GM19324 (cell line): ENCODE data around the gene TNFRSF13B.
"Not testable (repeated sequence)": the region's sequence is repeated elsewhere in the genome, so short reads cannot be mapped to it uniquely, and the experiment has no call there.

Experiments used
- ATAC-seq: cut with Tn5 transposase; IDR thresholded peaks from one replicate; pipeline ENCODE4 v1.9.1; 2021; ENCODE audit warnings: mild to moderate bottlenecking, moderate library complexity; ENCODE audit not compliant: unreplicated experiment, low FRiP score

TNFRSF13B gene

DNA sequence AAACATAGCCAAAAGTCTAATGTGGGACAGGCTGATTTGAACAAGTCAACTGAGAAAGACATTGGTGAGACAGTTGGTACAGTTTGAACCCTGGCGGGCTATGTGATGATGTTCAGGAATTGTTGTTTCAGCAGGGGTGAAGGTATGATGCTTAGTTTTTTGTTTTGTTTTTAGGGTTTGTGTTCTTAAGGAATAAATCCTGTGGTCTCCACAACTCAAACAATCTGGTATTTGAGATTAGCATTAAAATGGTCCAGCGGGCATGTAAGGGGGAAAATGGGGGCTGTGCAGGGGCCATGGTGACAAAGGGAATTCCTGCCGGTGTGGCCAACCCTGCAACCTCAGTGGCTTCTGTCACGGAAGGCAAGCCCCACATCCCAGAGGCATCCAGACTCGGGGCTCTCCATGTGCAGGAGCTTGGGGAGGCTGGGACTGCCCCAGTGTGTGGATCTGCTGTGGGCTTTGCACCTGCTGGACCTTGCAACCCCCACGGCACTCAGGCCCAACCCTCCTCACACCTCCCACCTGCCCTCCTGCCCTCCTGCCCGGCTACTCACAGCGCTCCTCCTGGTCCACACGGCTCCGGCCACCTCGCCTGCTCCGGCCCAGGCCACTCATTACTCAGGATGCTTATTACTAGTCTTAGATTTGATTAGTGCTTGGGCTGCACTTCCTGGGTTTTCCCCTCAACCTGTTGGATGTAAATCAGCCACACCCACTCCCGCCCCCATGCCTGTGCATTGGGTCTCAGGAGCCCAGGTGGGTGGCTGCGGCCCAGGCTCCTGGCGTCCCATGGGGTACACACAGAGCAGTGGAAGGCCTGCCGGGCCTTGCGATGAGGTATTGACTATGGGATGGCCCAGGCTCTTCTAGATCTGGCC, at the start of gene TNFRSF13B:
Gene TNFRSF13B, minus strand, starts transcription at position 661 of the 881 bp plus-strand sequence. Its CDS starts 43 bp downstream, at position 618.
- ATAC-seq: no peak

DNA sequence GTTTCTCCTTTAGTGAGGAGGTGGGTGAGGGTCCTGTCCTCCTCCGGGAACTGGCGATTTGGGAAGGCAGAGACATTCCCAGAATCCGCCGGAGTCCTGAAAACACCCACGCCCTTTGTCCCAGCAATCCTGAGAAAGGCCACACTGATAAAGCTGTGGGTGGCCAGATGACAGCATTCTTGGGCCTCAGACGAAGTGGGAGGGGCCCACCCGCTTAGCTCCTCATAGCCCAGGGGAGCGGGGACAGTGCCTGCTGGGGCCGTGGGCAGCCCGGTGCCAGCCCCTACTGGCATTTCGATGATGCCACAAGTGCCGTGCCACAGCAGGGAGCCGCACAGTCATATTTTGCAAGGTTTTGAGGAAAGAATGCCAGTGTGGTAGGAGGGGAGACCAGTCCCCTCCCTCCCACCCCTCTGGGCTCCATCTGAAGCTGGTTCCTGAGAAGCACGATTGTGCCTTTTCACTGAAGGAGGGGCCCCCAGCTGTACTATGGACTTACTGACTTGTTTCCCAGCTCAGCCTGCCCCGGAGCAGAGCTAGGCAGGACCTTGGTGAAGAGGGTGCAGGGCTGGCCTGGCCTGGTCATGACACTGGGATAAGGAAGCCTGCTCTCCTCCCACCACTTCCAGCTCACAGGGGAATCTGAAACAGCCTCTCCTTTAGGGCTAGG, 49.4 kb upstream of the TNFRSF13B start:
- no peak for ATAC-seq

DNA sequence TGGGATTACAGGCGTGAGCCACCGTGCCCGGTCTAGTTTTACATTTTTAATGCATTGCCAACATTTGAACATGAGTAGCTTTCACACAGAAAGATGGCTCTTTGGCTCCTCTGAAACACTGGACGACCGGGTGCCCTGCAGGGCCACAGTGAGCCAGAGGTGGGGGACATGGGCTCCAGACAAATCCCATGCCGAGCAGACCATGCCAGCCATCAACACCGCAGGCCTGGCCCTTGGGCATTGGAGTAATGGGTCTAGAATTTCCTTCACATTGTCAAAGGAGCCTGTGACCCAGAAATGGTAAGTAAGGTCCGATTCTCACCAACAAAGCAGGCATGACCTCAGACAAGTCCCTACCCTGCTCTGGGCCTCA, 48.9 kb upstream of the TNFRSF13B start:
- ATAC-seq: no peak

DNA sequence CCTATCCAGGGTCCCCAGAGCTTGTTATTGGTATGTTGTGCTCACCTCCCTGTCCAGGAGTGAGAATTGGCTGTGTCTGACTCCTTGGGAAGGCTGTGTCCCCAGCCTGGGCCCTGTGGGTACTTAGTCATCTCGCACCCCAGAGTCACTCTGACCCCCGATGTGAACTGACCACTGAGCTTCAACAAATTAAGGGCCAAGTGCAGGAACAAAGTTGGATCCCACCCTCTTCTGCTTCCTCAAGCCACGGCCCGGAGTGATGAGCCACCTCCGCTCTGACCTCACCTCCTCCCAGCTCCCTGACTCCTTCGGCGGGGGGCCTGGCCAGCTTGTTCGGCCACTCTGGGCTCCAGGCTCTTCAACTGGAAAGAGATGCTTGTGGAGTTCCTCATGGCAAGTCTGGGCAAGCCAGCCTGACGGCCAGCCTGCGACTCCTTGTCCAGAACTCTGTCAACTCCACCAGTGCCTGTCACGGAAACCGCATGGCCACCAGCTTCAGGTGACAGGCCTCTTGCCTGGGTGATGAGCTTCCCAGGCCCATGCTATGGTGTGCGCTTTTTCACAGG, 48.1 kb upstream of the TNFRSF13B start:
- ATAC-seq: no peak

DNA sequence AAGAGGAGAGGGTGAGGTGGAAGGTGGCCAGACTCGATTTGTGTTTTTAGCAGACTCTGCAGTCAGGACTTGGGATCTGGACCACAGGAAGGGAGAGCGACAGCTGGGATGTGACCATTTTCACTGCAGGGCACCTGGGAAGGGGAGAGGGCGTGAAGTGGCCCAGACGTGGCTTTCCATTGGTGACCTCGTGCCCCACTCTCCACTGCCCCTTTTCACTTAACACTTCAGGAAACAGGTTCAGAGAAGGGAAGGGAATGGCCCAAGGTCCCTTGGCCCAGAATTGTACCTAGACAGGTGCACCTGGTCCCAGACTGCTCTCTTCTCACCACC, 47.5 kb upstream of the TNFRSF13B start:
- ATAC-seq: no peak

DNA sequence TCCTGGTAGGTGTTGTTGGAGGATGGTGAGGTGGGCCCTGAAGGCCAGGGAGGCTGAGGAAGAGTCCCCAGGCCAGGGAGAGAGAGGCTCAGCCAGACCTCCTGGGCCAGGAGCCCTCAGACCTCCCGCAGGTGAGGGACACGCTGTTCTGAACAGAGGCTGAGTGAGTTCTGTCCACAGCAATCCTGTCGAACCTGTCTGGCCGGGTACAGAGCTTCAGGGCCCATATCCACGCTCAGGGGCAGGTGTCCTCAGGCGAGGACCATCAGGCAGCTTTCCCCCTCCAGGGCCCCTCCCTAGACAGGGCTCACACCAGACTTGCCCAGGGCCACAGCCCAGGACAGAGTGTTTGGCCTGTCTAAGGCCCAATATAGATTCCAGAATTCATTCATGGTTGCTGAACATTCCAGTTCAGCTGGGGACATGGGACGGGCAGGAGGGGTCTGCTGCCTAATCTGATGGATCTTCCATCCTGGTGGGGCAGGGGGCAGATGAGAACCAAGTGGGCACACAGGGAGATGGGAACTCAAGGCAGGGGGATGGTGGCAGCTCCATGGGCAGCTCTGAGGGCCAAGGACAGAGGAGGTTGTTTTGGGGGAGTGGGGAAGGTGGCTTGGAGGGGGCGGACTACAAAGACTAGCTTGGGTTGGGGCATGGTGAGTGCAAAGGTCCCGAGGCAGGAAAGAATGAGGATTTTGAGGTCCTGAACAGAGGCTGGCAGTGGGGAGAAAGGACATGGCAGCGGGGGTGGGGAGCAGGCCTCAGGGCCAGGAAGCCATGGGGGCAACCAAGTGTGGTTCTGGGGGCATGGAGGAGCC, 46.9 kb upstream of the TNFRSF13B start:
- no peak for ATAC-seq

DNA sequence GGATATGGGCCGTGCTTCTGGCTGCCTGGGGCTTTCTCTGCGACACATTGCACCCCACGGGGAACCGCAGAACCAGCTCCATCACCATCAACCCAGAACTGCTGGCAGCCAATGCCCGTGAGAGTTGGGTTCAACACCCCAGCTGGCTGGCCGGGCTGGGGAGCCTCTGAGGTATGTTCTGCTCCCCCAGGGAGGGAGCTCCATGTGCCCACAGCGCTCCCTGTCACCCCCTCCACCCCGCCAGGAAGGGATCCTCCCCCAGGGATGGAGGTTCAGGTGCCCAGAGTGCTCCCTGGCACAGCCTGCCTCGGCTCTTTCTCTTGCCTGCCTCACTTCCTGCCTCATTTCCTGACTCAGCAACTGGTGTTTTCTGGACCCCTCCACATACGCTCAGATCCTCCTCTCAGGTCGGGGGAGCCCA, 46.1 kb upstream of the TNFRSF13B start:
- no peak for ATAC-seq

DNA sequence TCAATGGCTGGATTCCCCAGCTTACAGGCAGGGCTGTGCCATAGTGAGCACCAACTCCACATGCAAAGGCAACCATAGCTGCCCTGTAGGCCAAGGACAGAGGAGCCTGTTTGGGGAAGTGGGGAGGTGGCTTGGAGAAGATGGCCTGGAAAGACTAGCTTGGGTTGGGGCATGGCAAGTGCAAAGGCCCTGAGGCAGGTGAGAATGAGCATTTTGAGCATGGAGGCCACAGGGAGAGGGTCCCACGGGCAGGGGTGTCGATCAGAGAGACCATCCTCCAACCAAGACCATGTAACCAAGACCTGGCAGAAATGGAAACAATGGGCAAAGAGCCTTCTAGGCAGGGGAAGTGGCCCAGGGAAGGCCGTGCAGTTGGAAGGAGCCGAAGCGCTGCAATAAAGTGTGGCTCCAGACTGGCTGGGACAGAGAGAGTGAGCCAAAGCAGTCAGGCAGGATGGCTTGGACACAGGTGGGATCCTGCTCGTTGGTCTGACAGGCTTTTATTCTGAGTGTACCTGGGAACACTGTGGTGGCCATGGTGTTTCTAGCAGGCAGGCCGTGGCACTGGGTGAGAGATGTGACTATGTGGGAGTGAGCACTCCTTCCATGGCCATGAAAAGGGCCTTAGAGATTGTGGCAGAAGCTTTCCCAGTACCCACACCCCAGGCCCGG, 45.6 kb upstream of the TNFRSF13B start:
- no peak for ATAC-seq

DNA sequence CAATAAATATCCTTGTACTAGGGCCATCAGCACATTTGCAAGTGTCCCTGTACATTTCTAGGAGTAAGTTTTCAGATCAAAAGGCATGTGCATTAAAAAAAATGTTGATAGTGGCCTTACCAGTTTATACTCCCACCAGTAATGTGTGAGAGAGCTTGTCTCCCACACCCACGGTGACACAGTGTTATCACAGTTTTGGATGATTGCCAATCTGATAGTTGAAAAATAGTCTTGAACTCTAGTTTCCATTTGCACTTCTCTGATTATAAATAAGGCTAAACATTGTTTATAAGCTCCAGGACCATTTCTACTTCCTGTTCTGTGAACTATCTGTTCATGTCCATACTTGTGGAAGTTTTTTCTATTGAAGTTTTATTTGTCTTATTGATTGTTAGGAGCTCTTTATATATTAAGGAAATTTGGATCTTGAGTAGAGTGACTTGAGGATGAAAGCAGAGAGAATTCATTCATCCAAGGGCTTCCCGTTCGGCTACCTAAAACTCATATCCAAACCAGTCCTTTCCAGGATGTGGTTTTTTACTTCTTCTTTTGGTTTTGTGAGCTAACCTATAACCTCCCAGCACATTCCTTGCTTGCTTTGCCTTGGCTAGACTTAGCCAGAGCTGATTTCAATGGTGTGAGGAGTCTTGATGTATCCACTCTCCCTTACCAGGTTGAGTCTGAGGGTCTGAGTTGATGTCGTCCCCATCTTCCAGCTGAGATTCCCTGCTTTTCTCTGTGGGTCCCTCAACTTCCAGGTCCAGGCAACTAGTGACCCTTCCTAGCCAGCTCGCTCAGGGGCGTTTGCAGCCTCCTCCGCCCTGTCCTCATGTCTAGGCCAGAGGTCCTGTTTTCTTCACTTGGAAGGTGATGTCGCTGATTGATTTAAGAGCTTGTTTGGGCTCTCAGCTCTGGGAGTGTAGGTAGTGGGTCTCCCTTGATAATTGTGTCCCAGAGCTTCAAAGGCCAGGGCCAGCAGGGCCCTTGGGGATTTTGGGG, 44.6 kb upstream of the TNFRSF13B start:
- not testable (repeated sequence) for ATAC-seq

DNA sequence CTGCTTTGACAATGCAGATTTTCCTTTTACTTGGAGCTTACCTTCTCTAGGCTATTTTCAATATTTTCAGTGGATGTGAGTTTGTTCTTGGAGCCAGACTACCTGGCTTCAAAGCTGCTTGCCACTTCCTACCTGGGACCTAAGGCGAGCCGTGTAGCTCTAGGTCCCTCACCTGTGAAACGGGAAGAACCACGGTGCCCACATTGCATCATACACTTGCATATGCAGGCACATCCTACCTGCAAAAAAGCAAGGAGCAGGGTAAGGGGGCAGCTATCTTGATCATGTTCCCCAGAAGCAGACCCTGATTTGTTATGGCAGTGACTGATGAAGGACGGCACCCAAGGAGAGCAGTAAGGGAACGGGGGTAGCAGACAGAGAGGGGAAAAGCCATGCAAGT, 43.3 kb upstream of the TNFRSF13B start:
- ATAC-seq: no peak

DNA sequence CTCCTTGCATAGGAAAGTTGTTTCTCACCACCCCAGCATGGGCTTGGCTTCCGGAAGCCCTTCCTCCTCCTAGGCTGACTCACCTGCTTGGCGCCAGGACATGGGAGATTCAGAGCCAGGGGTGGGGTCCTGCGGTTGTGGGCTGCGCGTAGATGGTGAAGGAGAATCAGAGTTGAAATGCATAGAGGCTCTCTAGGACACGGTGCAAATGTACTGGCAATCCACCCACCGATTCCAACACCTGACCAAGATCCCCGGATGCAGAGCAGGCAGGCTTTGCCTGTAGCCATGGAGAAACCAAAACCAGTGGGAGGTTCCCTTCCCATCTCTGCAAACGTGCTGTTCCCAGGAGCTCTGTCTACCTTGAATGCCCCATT, 42.8 kb upstream of the TNFRSF13B start:
- not testable (repeated sequence) for ATAC-seq

DNA sequence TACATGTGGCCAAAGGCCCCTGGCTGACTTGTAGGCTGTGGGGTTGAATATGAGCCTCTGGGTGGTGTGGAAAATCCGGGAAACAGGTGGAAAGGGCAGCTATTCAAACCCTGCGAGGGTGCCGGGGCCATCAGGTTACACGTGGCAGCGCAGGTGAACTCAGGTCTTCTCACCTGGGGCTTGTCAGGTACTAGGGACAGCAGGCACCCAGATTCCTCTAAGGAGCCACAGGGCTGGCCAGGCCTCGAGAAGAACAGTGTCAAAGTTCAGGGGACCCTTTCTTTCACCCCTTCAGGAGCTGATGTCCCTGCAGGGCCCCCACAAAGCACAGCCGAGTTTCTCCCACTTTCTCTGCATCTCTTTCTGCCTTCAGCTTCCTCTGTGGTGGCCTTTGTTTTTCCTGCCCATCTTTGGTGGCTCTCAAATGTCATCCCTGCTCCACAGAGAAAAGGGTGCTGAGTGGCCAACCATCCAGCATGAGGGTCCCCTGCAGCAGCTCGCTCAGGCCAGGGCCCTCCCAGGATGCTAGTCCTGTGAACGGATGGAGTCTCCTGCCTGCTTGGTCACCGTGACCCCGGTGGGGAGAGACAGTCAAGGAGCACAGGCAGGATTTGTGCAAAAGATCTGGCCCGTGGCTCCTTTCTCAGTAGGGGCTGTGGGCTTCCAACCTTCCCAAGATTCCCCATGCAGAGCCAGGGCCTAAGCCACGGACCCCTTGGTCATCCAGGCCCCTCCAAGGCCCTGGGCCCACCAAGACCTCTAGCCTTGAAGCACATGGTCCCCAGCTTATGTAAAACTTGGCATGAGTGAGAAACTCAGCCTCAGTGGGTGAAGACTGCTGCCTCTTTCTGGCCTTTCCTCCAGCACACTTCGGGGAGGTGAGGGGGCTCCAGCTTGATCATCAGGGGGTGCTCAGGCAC, 42.2 kb upstream of the TNFRSF13B start:
- not testable (repeated sequence) for ATAC-seq

DNA sequence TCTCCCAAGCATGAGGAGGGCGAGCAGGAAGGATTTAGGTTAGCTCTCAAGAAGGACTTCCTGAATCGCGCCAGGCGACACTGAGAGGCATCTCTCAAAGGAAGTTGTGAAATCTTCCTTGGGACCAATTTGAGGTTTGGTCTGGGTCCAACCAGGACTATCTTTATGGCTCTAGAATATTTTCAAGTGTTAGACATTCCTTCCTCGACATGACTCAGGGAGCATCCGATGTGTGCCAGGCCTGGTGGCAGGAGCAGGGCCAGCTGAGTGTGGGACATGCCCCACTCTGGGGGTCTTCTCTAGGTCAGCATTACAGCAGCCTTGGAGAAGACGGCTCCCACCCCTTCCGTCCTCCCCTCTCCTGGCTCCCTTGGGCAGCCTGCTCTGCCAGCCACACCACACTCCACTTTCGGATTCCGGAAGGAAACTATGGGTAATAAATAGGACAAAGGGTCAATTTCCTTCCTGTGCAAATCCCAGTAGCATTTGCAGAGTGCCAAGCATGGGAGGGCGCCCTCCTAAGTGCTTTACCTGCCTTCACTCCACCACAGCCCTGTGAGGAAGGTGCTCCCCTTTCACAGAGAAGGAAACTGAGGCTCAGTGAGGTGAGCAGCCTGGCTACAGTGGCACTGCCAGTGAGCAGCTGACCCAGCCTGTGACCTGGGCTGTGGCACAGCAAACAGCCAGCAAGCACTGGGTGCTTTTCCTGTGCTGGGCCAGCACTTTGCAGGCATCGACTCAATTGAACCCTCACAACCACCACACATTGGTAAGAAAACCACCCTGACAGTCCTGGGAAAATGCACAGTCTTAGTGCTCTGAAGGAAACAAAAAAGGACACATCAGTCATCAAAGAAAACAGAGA, 39.4 kb upstream of the TNFRSF13B start:
- ATAC-seq: not testable (repeated sequence)

DNA sequence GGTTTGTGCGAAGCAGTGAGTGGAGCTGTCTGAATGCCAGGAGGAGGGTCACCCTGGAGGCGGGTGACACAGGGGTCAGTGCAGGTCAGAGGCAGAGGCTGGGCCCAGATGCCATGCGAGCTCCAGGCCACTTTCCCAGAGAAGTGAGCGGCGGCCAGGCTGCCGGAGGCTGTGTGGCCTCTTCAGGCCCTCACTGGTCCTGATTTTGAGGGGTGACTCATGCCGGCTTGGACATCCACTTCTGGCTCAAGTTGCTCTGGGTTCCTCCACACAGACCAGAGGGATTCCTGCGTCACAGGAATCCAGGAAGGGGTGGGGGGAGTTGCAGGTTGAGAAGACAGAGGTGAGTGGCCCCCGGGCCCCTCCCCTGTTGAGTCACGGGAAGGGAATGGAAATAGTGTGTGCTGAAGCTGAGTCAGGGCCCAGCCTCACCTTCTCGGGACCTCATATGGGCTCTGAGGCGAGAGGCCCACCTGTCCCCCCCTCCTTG, 38.7 kb upstream of the TNFRSF13B start:
- ATAC-seq: not testable (repeated sequence)

DNA sequence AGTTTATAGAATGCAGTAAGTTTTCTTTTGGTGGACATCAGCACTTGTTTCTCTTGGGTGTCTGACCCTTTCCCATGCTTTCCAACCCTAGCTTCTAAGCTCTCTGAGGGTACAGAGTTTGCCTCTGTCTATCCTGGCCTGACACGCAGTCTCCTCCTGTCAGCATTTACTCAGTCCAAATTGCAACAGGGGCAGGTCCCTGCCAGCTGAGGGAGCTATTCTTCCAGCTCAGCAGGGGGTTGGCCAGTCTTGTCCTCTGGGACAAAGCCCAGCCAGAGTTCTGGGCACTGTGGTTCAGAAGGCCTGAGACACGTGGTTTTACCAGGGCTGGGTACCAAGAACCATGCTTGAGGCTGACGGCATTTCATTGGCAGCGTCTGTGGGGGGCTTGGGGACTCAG, 38.1 kb upstream of the TNFRSF13B start:
- not testable (repeated sequence) for ATAC-seq

DNA sequence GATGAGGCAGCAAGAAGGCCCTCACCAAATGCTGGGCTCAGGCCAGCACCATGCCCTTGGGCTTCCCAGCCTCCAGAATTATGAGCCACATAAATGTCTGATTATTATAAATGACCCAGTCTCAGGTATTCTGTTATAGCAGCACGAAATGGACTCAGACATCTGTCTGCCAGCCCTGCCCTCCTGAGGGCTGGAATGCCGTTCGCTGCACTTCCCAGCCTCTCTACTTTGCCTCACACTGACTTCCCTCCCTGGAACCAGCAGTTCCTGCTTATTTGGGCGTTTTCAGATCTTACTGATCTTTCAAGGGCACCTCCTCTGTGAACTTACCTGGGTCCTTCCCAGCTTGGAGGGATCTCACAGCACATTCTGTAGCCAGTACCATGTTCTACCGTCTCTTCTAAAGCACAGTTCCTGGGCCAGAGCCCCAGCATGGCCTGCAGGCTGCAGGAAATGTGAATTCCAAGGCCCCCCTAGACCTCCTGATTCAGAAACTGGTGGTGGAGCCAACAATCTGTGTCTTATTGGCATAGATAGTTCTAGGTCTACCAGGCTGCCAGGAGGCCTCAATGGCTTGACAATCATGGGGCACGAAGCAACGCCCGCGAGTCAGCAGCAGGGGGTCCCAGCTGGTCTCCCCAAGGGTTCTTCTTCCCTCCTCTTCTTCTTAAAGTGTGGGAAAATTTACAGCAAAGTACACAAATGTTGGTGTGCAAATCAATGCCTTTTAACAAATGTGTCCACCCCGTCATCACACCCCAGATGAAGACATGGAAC, 36.9 kb upstream of the TNFRSF13B start:
- ATAC-seq: not testable (repeated sequence)
